A549 treated with AZD9567 at 1 μM for 4 hours (cell line): Measurements from ENCODE around the gene ECHS1. TPM values are rescaled to one million over a fixed set of nuclear protein-coding genes. Genes with fewer than 3 reads are reported as not detected.

Experiments used
- total RNA-seq: library from RNA; stranded (reverse); fragments of 200-300 nt; extraction: Qiagen RNA extraction; gene quantifications from 5 replicates; pipeline ENCODE4 v1.2.3, GENCODE V29; 2022; ENCODE audit not compliant: insufficient read depth

The ECHS1 gene
- 132 to 164 TPM (median 150 TPM) in 5 replicates for total RNA-seq

GRCh38 chr10:133373174-133374090, at the start of gene ECHS1:
ECHS1 (minus strand) TSS chr10:133373354; CDS start chr10:133373333, 21 bp downstream.

GRCh38 chr10:133394064-133394663, 21.0 kb upstream of the ECHS1 start, which contains the start of gene MTG1:
MTG1 (plus strand) TSS chr10:133394157; CDS start chr10:133394221, 64 bp downstream.

GRCh38 chr10:133379152-133379800, 6.1 kb upstream of the ECHS1 start, which contains the start of gene PAOX:
PAOX (plus strand) TSS chr10:133379262; CDS start chr10:133379317, 55 bp downstream.

GRCh38 chr10:133357285-133358161, 15.6 kb downstream of the ECHS1 start, which contains the start of gene FUOM:
FUOM (minus strand) TSS chr10:133358019; CDS start chr10:133358007, 12 bp downstream.

GRCh38 chr10:133336577-133337369, 36.4 kb downstream of the ECHS1 start, which contains the start of gene CALY:
CALY (minus strand) TSS chr10:133336896; CDS start chr10:133328989, 7,907 bp downstream.

Other genes starting within 250 kb of the ECHS1 start
- gene KNDC1, start 213.1 kb downstream of the ECHS1 start, total RNA-seq = 0.81 to 1.9 TPM (median 1.1 TPM) in 4 of 5 replicates, not detected in the other
- 0.09 TPM in 1 of 5 replicates, not detected in the others for gene UTF1, start 143.1 kb downstream of the ECHS1 start, total RNA-seq
- not detected in 5 replicates for gene VENTX, start 135.5 kb downstream of the ECHS1 start, total RNA-seq
- gene ADAM8, start 96.5 kb downstream of the ECHS1 start, total RNA-seq = 1.4 to 4.7 TPM (median 3.2 TPM) in 5 replicates
- 38.0 to 58.2 TPM (median 42.4 TPM) in 5 replicates for gene TUBGCP2, start 64.5 kb downstream of the ECHS1 start, total RNA-seq
- 60.6 to 74.7 TPM (median 73.4 TPM) in 5 replicates for gene ZNF511, start 64.4 kb downstream of the ECHS1 start, total RNA-seq
- 0.49 to 0.70 TPM (median 0.67 TPM) in 4 of 5 replicates, not detected in the other for gene CALY, start 36.5 kb downstream of the ECHS1 start, total RNA-seq
- 0.10 TPM in 1 of 5 replicates, not detected in the others for gene PRAP1, start 26.0 kb downstream of the ECHS1 start, total RNA-seq
- 13.0 to 17.6 TPM (median 15.4 TPM) in 5 replicates for gene FUOM, start 15.3 kb downstream of the ECHS1 start, total RNA-seq
- 1.8 to 5.0 TPM (median 2.2 TPM) in 5 replicates for gene PAOX, start 5.9 kb upstream of the ECHS1 start, total RNA-seq
- 46.6 to 58.9 TPM (median 58.0 TPM) in 5 replicates for gene MTG1, start 20.8 kb upstream of the ECHS1 start, total RNA-seq
- 0.22 to 0.34 TPM (median 0.24 TPM) in 4 of 5 replicates, not detected in the other for gene SPRN, start 51.3 kb upstream of the ECHS1 start, total RNA-seq
- 0.21 to 0.30 TPM (median 0.22 TPM) in 4 of 5 replicates, not detected in the other for gene SCART1, start 80.6 kb upstream of the ECHS1 start, total RNA-seq
- 0.09 to 0.26 TPM (median 0.18 TPM) in 4 of 5 replicates, not detected in the other for gene CYP2E1, start 154.0 kb upstream of the ECHS1 start, total RNA-seq
- gene SYCE1, start 192.2 kb upstream of the ECHS1 start, total RNA-seq = not detected in 5 replicates